ENCODE results near the gene SOX6.
"Not testable (repeated sequence)": the region's sequence is repeated elsewhere in the genome, so short reads cannot be mapped to it uniquely, and the experiment has no call there.

Gene SOX6

GRCh38 chr11:15932417-15932816 is 423.9 kb downstream of the SOX6 start:
- DNase-seq (ENCODE audit: low read depth in 3 of 3): no peak

- no peak for DNase-seq (ENCODE audit: low read depth in 3 of 3)
Measured at GRCh38 chr11:15931497-15931896, 424.8 kb downstream of the SOX6 start.

DNA sequence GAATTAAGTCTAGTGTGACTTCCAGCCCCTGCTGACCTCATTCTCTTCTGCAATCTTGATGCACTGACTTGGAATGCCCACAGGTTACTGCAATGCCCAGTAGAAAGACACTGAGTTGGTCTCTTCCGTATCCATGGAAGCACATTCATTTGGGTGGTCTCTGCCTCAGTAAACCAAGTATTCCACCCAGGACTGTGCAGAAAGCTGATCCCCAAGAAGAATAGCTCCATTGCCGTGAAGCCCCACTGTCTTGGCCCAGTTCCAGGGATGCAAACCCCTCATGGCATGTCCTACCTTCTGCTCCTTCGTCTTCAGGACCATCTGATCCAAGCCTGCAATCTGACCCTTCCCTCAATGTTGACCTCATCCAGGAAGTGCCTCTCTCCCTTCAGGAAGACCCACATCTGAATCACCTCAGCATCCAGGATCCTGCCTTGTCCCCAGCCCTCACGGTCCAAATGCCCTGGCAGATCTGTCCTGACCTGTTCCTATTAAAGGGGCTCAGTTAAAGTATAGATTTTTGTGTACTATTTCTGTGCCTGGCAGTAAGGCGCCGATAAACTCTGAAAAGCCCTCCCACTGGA is 425.8 kb downstream of the SOX6 start:
- no peak for DNase-seq (ENCODE audit: low read depth in 3 of 3)

GRCh38 chr11:15929371-15929901 is 426.9 kb downstream of the SOX6 start:
- no peak for DNase-seq (ENCODE audit: low read depth in 3 of 3)

DNA sequence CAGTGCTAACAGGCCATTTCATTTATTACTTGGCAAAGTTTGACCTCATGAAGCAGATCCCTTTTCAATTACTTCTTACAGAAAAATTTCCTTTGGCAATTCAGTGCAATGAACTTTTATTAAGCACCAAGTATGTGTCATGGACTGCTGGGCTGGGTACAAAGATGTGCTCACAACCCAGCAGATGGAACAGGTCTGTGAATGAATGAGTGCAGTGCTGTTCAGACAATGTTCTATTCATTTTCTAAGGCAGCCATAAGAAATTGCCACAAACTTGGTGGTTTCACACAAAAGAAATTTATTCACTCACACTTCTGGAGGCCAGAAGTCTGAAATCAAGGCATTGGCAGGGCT is 428.5 kb downstream of the SOX6 start:
- DNase-seq (ENCODE audit: low read depth in 3 of 3): no peak

DNA sequence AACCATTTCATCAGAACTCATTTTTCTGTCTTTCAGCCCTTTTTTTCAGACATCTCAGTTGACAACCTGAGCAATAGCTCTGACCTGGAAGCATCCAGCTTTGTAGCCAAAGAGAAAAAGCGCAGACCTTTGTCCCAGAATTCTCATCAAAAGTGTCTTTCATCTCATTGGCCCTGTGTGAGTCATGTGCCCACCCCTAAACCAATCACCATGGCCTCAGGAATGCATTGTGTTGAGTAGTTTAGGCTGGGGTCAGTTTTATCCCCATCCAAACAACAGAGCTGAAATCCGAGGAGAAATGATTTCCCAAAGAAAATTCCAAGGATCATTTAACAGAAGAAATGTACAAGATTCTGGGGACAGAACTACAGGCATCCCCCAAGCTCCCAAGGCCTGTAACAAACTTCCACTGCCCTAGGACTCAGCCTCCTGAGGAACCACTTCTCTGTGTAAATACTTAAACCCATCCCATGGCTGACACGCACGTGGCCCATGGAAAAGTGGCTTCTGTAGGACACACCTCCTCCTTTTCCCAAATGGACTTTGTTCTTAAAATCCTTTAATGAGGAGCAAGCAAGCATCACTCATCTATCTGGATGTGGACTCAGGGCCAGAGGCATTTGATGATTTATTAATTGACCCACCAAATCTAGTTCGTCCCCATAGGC is 429.0 kb downstream of the SOX6 start:
- DNase-seq (ENCODE audit: low read depth in 3 of 3): no peak

DNA sequence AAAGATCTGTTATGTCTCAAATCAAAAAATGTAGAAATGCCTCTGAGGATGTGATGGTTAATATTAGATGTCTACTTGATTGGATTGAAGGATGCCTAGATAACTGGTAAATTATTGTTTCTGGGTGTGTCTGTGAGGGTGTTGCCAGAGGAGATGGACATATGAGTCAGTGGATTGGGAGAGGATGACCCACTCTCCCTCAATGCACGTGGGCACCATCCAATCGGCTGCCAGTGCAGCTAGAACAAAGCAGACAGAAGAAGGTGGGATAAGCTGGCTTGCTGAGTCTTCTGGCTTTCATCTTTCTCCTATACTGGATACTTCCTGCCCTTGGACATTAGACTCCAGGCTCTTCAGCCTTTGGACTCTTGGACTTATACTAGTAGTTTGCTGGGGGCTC is 430.3 kb downstream of the SOX6 start:
- DNase-seq (ENCODE audit: low read depth in 3 of 3): no peak

- DNase-seq (ENCODE audit: low read depth in 3 of 3): no peak
Measured at GRCh38 chr11:15923183-15923582, 433.2 kb downstream of the SOX6 start.

DNA sequence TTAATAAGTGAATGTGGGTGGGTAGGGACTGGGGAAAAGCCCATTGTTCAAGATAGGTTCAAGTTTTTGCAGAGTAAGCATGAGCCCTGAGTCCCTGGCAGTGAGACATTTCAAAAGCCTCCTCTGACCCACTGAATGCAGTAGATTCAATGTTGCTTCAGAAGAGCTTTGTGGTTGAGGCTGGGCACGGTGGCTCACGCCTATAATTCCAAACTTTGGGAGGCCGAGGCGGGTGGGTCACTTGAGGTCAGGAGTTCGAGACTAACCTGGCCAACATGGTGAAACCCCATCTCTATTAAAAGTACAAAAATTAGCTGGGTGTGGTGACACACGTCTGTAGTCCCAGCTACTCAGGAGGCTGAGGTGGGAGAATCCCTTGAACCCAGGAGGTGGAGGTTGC is 433.6 kb downstream of the SOX6 start:
- not testable (repeated sequence) for DNase-seq (ENCODE audit: low read depth in 3 of 3)

GRCh38 chr11:15920856-15921629 is 435.3 kb downstream of the SOX6 start:
- no peak for DNase-seq (ENCODE audit: low read depth in 3 of 3)

GRCh38 chr11:15918674-15919073 is 437.7 kb downstream of the SOX6 start:
- no peak for DNase-seq (ENCODE audit: low read depth in 3 of 3)

DNA sequence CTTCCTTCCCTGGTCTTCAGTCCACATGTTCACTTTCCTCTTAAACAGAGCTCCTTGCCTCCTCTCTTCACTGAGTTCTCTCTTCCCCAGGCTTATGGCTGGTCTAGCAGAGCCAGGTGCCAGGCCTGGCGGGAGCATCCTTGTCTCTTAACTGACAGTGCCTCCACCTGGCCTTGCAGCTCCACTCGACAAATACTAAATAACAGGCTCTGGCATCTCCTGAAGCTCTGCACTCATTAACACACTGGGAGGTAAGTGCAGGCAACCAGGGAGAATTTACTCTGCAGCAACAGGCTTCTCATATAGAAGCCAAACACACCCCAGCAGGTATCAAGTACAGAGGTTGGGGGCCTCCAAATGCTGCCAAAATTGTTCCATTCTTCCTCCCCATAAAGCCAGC is 438.1 kb downstream of the SOX6 start:
- no peak for DNase-seq (ENCODE audit: low read depth in 3 of 3)

Data from stimulated activated CD4-positive, alpha-beta T cell treated with anti-CD3 and anti-CD28 coated beads, TNF-alpha, amount 100 ng/mL, for 24 hours (primary cell).